Measurements from ENCODE around the gene GCLM.
"Not testable (repeated sequence)": the region's sequence is repeated elsewhere in the genome, so short reads cannot be mapped to it uniquely, and the experiment has no call there.

The GCLM gene

GRCh38 chr1:93909146-93910050, at the start of gene GCLM:
TSS of gene GCLM (minus strand) at chr1:93909430. CDS start at chr1:93909163, 267 bp downstream.
- peak; percentile 61 to 81 for DNase-seq

- no peak for DNase-seq
Observed at GRCh38 chr1:93958726-93959100, 49.5 kb upstream of the GCLM start.

GRCh38 chr1:93958032-93958725, 48.9 kb upstream of the GCLM start:
- no peak for DNase-seq

- DNase-seq = no peak
Observed at GRCh38 chr1:93955765-93956164, 46.5 kb upstream of the GCLM start.

GRCh38 chr1:93947002-93947686, 37.9 kb upstream of the GCLM start:
- DNase-seq = not testable (repeated sequence)

GRCh38 chr1:93938461-93939145, 29.4 kb upstream of the GCLM start:
- no peak for DNase-seq

GRCh38 chr1:93937997-93938396, 28.8 kb upstream of the GCLM start:
- no peak for DNase-seq

- no peak for DNase-seq
Observed at GRCh38 chr1:93925206-93925605, 16.0 kb upstream of the GCLM start.

GRCh38 chr1:93919780-93920179, 10.6 kb upstream of the GCLM start:
- DNase-seq = no peak

- no peak for DNase-seq
Observed at GRCh38 chr1:93917302-93917701, 8.1 kb upstream of the GCLM start.

- DNase-seq = not testable (repeated sequence)
Observed at GRCh38 chr1:93910880-93911279, 1.6 kb upstream of the GCLM start.

GRCh38 chr1:93910305-93910704, 1.1 kb upstream of the GCLM start:
- DNase-seq = no peak

- peak; percentile 3 to 15 for DNase-seq
Observed at GRCh38 chr1:93908394-93909145, 660 bp downstream of the GCLM start.

GRCh38 chr1:93907718-93908117, 1.5 kb downstream of the GCLM start:
- DNase-seq = no peak

GRCh38 chr1:93906480-93906879, 2.8 kb downstream of the GCLM start:
- DNase-seq = no peak

- DNase-seq = no peak
Observed at GRCh38 chr1:93905734-93906133, 3.5 kb downstream of the GCLM start.

GRCh38 chr1:93905051-93905450, 4.2 kb downstream of the GCLM start:
- DNase-seq = no peak

- DNase-seq = no peak
Observed at GRCh38 chr1:93904228-93904627, 5.0 kb downstream of the GCLM start.

- no peak for DNase-seq
Observed at GRCh38 chr1:93900723-93901504, 8.3 kb downstream of the GCLM start.

GRCh38 chr1:93899543-93900207, 9.6 kb downstream of the GCLM start:
- DNase-seq = no peak

GRCh38 chr1:93888900-93889299, 20.3 kb downstream of the GCLM start:
- DNase-seq = no peak
